ENCODE results near the gene VSIR. TPM values are rescaled to one million over a fixed set of nuclear protein-coding genes. Genes with fewer than 3 reads are reported as not detected.

VSIR gene
- total RNA-seq, 1 donor from 2014 or later: not detected

DNA sequence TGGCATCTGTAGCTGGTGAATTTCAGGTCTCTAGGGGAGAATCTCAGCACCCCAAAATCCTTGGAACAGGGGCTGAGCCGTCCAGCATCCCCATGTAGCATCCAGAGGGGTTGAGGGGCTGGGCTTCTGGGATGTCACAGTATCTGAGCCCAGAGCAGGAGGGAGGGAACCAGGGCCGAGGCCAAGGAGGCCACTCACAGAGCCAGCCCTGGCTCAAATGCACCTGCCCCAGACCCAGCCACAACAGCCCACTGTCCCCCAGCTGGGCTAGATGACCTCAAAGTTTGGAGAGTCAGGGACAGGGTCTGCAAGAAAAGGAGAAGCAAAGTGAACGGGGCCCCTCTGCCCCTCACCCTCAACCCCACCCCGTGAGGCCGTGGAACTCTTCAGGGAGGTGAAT lies 22.3 kb downstream of the VSIR start:
- H3K4me1 Mint-ChIP-seq: peaks cover 23% of the 10 kb centered on the region
- H3K9me3 Mint-ChIP-seq: no peaks in the 10 kb centered on the region
- no peak overlapping the region for H3K27ac Mint-ChIP-seq (ENCODE audit: unreplicated experiment)
- H3K27me3 Mint-ChIP-seq (ENCODE audit: low read depth): no peaks in the 10 kb centered on the region
- H3K36me3 Mint-ChIP-seq (ENCODE audit: low read depth): no peaks in the 10 kb centered on the region
- TF ChIP-seq, protein P1, sequence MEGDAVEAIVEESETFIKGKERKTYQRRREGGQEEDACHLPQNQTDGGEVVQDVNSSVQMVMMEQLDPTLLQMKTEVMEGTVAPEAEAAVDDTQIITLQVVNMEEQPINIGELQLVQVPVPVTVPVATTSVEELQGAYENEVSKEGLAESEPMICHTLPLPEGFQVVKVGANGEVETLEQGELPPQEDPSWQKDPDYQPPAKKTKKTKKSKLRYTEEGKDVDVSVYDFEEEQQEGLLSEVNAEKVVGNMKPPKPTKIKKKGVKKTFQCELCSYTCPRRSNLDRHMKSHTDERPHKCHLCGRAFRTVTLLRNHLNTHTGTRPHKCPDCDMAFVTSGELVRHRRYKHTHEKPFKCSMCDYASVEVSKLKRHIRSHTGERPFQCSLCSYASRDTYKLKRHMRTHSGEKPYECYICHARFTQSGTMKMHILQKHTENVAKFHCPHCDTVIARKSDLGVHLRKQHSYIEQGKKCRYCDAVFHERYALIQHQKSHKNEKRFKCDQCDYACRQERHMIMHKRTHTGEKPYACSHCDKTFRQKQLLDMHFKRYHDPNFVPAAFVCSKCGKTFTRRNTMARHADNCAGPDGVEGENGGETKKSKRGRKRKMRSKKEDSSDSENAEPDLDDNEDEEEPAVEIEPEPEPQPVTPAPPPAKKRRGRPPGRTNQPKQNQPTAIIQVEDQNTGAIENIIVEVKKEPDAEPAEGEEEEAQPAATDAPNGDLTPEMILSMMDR (conservative IDR thresholded peaks at IDR 0.05): no peak
- DNase-seq (ENCODE audit: low read depth, low spot score): no peak
- no peak overlapping the region for H3K4me3 Mint-ChIP-seq

- no peak overlapping the region for H3K27ac Mint-ChIP-seq (ENCODE audit: unreplicated experiment)
- H3K9me3 Mint-ChIP-seq: no peaks in the 10 kb centered on the region
- H3K27me3 Mint-ChIP-seq (ENCODE audit: low read depth): no peaks in the 10 kb centered on the region
- no peak for DNase-seq (ENCODE audit: low read depth, low spot score)
- TF ChIP-seq, protein P1 (conservative IDR thresholded peaks at IDR 0.05): no peak
- H3K36me3 Mint-ChIP-seq (ENCODE audit: low read depth): no peaks in the 10 kb centered on the region
- no peak overlapping the region for H3K4me3 Mint-ChIP-seq
- peaks cover 23% of the 10 kb centered on the region for H3K4me1 Mint-ChIP-seq
Observed at GRCh38 chr10:71750124-71750841, 23.0 kb downstream of the VSIR start.

- Mint-ChIP-seq H3K36me3 (ENCODE audit: low read depth) (no peaks in the 10 kb centered on the region), H3K4me3 (no peak overlapping the region), H3K27me3 (ENCODE audit: low read depth) (no peaks in the 10 kb centered on the region), H3K4me1 (peaks cover 23% of the 10 kb centered on the region), H3K9me3 (no peaks in the 10 kb centered on the region), H3K27ac (ENCODE audit: unreplicated experiment) (no peak overlapping the region)
- no peak for DNase-seq (ENCODE audit: low read depth, low spot score)
- TF ChIP-seq, protein P1 (conservative IDR thresholded peaks at IDR 0.05): no peak
Observed at GRCh38 chr10:71749396-71749795, 23.9 kb downstream of the VSIR start.

DNA sequence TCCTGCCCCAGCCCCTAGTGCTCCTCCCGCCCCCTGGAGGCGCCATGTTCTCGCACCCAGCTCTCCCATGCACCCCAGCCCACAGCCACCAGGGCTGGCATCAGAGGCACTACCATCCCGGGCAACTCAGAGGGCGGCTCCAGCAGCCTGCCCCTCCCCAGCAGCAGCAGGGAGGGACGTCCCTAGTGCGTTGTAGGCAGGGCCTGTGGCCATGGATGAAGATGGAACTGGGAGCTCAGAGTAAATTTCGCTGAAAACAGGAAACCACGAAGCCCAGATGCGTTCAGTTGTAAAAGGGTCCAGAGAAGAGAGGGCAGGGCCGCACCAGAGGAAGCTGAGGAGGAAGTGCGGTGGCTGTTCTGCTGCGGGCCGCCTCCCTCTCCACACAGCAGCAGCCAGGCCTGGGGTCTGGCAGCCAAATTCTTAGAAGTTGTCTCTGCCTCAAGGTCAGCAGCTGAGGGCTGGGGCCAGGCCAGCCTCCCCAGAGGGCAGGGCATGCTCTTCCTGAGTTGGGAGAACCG lies 24.6 kb downstream of the VSIR start:
- H3K27ac Mint-ChIP-seq (ENCODE audit: unreplicated experiment): peak overlapping the region; percentile 62
- no peaks in the 10 kb centered on the region for H3K9me3 Mint-ChIP-seq
- TF ChIP-seq, protein P1 (conservative IDR thresholded peaks at IDR 0.05): no peak
- DNase-seq (ENCODE audit: low read depth, low spot score): no peak
- H3K36me3 Mint-ChIP-seq (ENCODE audit: low read depth): no peaks in the 10 kb centered on the region
- no peaks in the 10 kb centered on the region for H3K27me3 Mint-ChIP-seq (ENCODE audit: low read depth)
- no peak overlapping the region for H3K4me3 Mint-ChIP-seq
- H3K4me1 Mint-ChIP-seq: peaks cover 23% of the 10 kb centered on the region

DNA sequence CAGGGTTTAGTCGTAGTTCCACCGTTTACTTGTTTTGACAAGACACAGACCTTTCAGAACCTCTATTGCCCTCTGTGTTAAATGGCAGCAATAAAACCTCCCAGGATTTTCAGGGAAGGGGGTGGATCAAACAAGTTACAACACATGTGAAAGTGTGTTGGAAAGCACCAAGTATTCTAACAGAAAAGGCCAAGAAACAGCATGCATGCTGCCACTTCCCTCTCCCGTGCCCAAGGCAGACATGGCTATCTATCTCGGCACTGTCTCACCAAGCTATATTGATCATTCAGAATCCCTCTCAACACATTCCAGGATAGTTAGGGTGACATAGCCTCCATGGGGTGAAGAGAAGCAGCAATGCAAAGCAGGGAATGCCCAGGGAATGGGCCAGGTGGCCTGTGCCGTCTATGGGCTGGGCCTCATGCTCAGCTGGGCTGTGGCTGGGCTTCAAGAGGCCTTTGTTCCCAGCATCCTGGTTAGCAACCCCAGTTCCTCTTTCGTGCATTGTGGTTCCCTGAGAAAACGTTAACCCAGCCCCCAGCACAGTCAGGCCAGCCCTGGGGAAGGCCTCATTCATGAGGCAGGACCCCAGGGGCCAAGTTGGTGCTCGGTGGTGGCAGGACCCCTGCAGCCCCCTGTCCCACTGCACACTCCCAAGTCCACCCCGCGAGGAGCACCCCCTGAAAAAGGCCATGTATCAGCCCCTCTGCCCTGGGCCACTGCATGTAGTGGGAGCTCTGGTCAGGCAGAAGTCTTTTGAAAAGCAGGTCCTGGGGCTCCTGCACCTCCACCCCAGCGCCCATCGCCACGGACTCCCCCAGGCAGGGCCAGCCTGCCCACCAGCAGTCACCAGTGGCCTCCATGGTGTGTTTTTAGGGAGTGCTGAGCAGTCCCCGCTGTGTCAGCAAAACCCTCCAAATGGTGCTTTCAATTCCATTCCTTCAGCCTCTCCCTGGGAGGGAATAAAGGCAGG lies 25.5 kb downstream of the VSIR start:
- DNase-seq (ENCODE audit: low read depth, low spot score): no peak
- Mint-ChIP-seq H3K36me3 (ENCODE audit: low read depth) (no peaks in the 10 kb centered on the region), H3K9me3 (no peaks in the 10 kb centered on the region), H3K4me3 (no peak overlapping the region), H3K27me3 (ENCODE audit: low read depth) (no peaks in the 10 kb centered on the region), H3K27ac (ENCODE audit: unreplicated experiment) (no peak overlapping the region), H3K4me1 (peaks cover 23% of the 10 kb centered on the region)
- TF ChIP-seq, protein P1 (conservative IDR thresholded peaks at IDR 0.05): no peak

All from neural crest cell (in vitro differentiated cells).